Measurements from ENCODE around the gene NNT. TPM values are rescaled to one million over a fixed set of nuclear protein-coding genes. Genes with fewer than 3 reads are reported as not detected.

The NNT gene
- polyA plus RNA-seq, 1 donor (not counting 4 experiments of a cell fraction or from before 2014, with no cell fraction given): 23.3 TPM

- Histone ChIP-seq H3K9me3 (ENCODE audit: control insufficient read depth, low read depth, low read length) (no peaks in the 10 kb centered on the region), H2AFZ (ENCODE audit: control insufficient read depth, low read length) (peak within 1 kb of the TSS; percentile 70), H3K9me1 (ENCODE audit: control insufficient read depth, extremely low read depth, insufficient read depth, low read length) (no peaks in the 10 kb centered on the region), H3K79me2 (ENCODE audit: control insufficient read depth, insufficient read depth, low read length) (peaks cover 44% of the 10 kb centered on the region), H3K4me3 (ENCODE audit: control insufficient read depth in 2 of 3, extremely low read depth in 1 of 3, insufficient read depth in 2 of 3, low read depth in 1 of 3, low read length in 3 of 3) (peak within 1 kb of the TSS; percentile 78 to 98 (median 97)), H3K9ac (ENCODE audit: control insufficient read depth, extremely low read depth, insufficient read depth, low read length) (peak within 1 kb of the TSS; percentile 92), H3K4me1 (ENCODE audit: control insufficient read depth, extremely low read depth, insufficient read depth, low read length) (peaks cover 20% of the 10 kb centered on the region), H3K27me3 (ENCODE audit: control insufficient read depth, extremely low read depth, insufficient read depth, low read length) (no peaks in the 10 kb centered on the region), H4K20me1 (ENCODE audit: control insufficient read depth, extremely low read depth, insufficient read depth, low read length) (no peaks in the 10 kb centered on the region), H3K36me3 (ENCODE audit: control insufficient read depth in 2 of 2, extremely low read depth in 1 of 2, insufficient read depth in 2 of 2, low read length in 2 of 2) (peaks cover 0 to 20% of the 10 kb centered on the region in 2 experiments), H3K27ac (ENCODE audit: control insufficient read depth, insufficient read depth, low read length) (peak within 1 kb of the TSS; percentile 86), H3K4me2 (ENCODE audit: control insufficient read depth, extremely low read depth, insufficient read depth, low read depth, low read length) (peak within 1 kb of the TSS; percentile 90)
- no peak for DNase-seq (ENCODE audit: low read depth, low spot score)
- TF ChIP-seq CTCF (optimal IDR thresholded peaks at IDR 0.05 in 1 of 3, IDR thresholded peaks at IDR 0.05 in 1 of 3, conservative IDR thresholded peaks at IDR 0.05 in 1 of 3; ENCODE audit: extremely low read depth in 1 of 3, insufficient read depth in 2 of 3, low read length in 3 of 3): peak in 2 of 3 experiments; percentile 51 to 61
- TF ChIP-seq EZH2 (IDR thresholded peaks at IDR 0.05; ENCODE audit: low read length): no peak
- no peak for FAIRE-seq
- dilution Hi-C loops (cut with MboI; ENCODE audit: extremely low pct_ligation_motif_present, low sequenced_read_pairs): no loop called here
These were observed 46.0 kb upstream of the NNT start, which contains the start of gene PAIP1 for GRCh38 chr5:43556857-43557542. Gene PAIP1, minus strand, starts transcription at chr5:43557077. Its CDS starts 231 bp downstream, at chr5:43556846.

GRCh38 chr5:43560128-43560527 is 42.9 kb upstream of the NNT start:
- H4K20me1 ChIP-seq (ENCODE audit: control insufficient read depth, extremely low read depth, insufficient read depth, low read length): no peaks in the 10 kb centered on the region
- TF ChIP-seq CTCF (optimal IDR thresholded peaks at IDR 0.05 in 1 of 3, IDR thresholded peaks at IDR 0.05 in 1 of 3, conservative IDR thresholded peaks at IDR 0.05 in 1 of 3; ENCODE audit: extremely low read depth in 1 of 3, insufficient read depth in 2 of 3, low read length in 3 of 3) (no peak), EZH2 (IDR thresholded peaks at IDR 0.05; ENCODE audit: low read length) (no peak)
- no peaks in the 10 kb centered on the region for H3K27me3 ChIP-seq (ENCODE audit: control insufficient read depth, extremely low read depth, insufficient read depth, low read length)
- FAIRE-seq (no peak), DNase-seq (ENCODE audit: low read depth, low spot score) (no peak)
- H3K4me1 ChIP-seq (ENCODE audit: control insufficient read depth, extremely low read depth, insufficient read depth, low read length): peaks cover 3% of the 10 kb centered on the region
- no peaks in the 10 kb centered on the region for H3K9me3 ChIP-seq (ENCODE audit: control insufficient read depth, low read depth, low read length)
- no peak overlapping the region for H2AFZ ChIP-seq (ENCODE audit: control insufficient read depth, low read length)
- no peak overlapping the region for H3K4me2 ChIP-seq (ENCODE audit: control insufficient read depth, extremely low read depth, insufficient read depth, low read depth, low read length)
- H3K79me2 ChIP-seq (ENCODE audit: control insufficient read depth, insufficient read depth, low read length): peaks cover 13% of the 10 kb centered on the region
- H3K9me1 ChIP-seq (ENCODE audit: control insufficient read depth, extremely low read depth, insufficient read depth, low read length): no peaks in the 10 kb centered on the region
- dilution Hi-C loops (cut with MboI; ENCODE audit: extremely low pct_ligation_motif_present, low sequenced_read_pairs): no loop called here
- H3K4me3 ChIP-seq (ENCODE audit: control insufficient read depth in 2 of 3, extremely low read depth in 1 of 3, insufficient read depth in 2 of 3, low read depth in 1 of 3, low read length in 3 of 3): no peak overlapping the region
- H3K27ac ChIP-seq (ENCODE audit: control insufficient read depth, insufficient read depth, low read length): no peak overlapping the region
- no peaks in the 10 kb centered on the region for H3K36me3 ChIP-seq (ENCODE audit: control insufficient read depth in 2 of 2, extremely low read depth in 1 of 2, insufficient read depth in 2 of 2, low read length in 2 of 2)
- no peak overlapping the region for H3K9ac ChIP-seq (ENCODE audit: control insufficient read depth, extremely low read depth, insufficient read depth, low read length)

Data from keratinocyte (primary cell).